ENCODE measurements around the gene WDR89.
"Not testable (repeated sequence)": the region's sequence is repeated elsewhere in the genome, so short reads cannot be mapped to it uniquely, and the experiment has no call there.

The WDR89 gene

GRCh38 chr14:63594455-63595372, 47.0 kb downstream of the WDR89 start:
- no peak for DNase-seq

- not testable (repeated sequence) for DNase-seq
These were observed 58.6 kb downstream of the WDR89 start for GRCh38 chr14:63583046-63583445.

GRCh38 chr14:63581491-63581890, 60.2 kb downstream of the WDR89 start:
- peak in 1 of 2 experiments; percentile 2 for DNase-seq

GRCh38 chr14:63578300-63578699, 63.4 kb downstream of the WDR89 start:
- DNase-seq: no peak

GRCh38 chr14:63573581-63573980, 68.1 kb downstream of the WDR89 start:
- DNase-seq: no peak

GRCh38 chr14:63565448-63565847, 76.2 kb downstream of the WDR89 start:
- DNase-seq: no peak

GRCh38 chr14:63564318-63564717, 77.4 kb downstream of the WDR89 start:
- DNase-seq: no peak

GRCh38 chr14:63563370-63564026, 78.2 kb downstream of the WDR89 start:
- no peak for DNase-seq

- no peak for DNase-seq
These were observed 79.3 kb downstream of the WDR89 start for GRCh38 chr14:63562405-63562804.

GRCh38 chr14:63555572-63555971, 86.1 kb downstream of the WDR89 start:
- DNase-seq: no peak

- DNase-seq: no peak
These were observed 90.3 kb downstream of the WDR89 start for GRCh38 chr14:63551332-63551731.

- DNase-seq: no peak
These were observed 93.8 kb downstream of the WDR89 start for GRCh38 chr14:63547798-63548335.
